A549 treated with ZK216348 at 1 μM for 4 hours (cell line): ENCODE data around the gene RNU2-63P. TPM values are rescaled to one million over a fixed set of nuclear protein-coding genes. Genes with fewer than 3 reads are reported as not detected.

ENCODE experiments used
- total RNA-seq: library from RNA; stranded (reverse); fragments of 200-300 nt; extraction: Qiagen RNA extraction; gene quantifications from 5 replicates; pipeline ENCODE4 v1.2.3, GENCODE V29; 2022; ENCODE audit warnings: low read depth

RNU2-63P gene
- not detected in 5 replicates for total RNA-seq

DNA sequence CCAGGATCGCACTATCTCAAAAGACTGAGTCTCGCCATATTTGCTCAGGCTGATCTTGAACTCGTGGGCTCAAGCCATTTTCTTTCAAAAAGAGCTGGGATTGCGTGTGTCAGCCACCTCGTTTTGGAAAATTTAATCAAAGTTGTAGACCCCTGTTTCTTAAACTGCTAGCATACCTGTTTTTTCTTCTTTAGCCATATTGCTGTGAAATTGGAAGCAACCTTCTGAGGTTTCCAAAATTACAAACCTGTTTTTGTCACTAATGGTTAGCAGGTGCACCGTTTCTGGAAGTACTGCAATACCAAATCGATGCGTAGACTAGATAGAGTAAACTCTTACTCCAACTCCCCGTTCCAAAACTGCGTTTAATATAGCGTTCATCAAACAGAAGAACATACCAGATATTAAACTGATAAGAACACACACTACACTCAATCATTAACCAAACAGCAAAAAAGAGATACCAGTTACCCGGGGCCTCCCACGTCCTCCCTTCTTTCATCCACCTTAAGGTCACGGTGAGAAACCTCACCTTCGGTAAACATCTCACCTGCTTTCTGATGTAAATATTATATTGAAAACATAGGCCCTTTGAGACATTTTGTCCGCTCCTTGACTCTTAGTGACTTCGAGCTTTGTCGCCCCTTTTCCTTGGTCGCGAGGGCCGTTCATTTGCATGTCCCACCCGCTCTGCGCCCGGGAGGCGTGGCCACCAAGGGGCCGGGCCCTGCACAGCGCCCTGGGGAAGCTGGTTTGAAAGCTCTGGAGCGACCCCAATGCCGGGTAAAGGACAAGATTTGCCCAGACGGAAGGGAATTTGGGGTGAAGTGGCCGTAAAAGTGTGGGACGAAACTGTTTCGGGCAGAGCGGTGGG lies at the start of gene RNU2-63P:
RNU2-63P (minus strand) TSS at position 462 of the 874 bp plus-strand sequence.

GRCh38 chr2:88055371-88056128 lies 39.2 kb upstream of the RNU2-63P start, which contains the start of gene KRCC1:
TSS of gene KRCC1 (minus strand) at chr2:88055783. CDS start at chr2:88028563, 27,220 bp downstream.

Other genes starting within 250 kb of the RNU2-63P start
- gene RGPD2, start 190.8 kb downstream of the RNU2-63P start, total RNA-seq = 0.35 to 1.1 TPM (median 0.65 TPM) in 3 of 5 replicates, not detected in the others
- gene KRCC1, start 39.2 kb upstream of the RNU2-63P start, total RNA-seq = 9.8 to 16.2 TPM (median 12.9 TPM) in 5 replicates
- gene SMYD1, start 51.3 kb upstream of the RNU2-63P start, total RNA-seq = not detected in 5 replicates
- gene FABP1, start 111.5 kb upstream of the RNU2-63P start, total RNA-seq = not detected in 5 replicates
- gene THNSL2, start 153.8 kb upstream of the RNU2-63P start, total RNA-seq = not detected in 5 replicates